Mesendoderm (in vitro differentiated cells): ENCODE results near the gene AMOT.

Source experiments
- DNase-seq: peaks from one replicate; pipeline ENCODE4 v3.0.0; 2013
- H2AK5ac ChIP-seq: 2 replicates; pipeline ENCODE4 v1.6.1; 2013; ENCODE audit warnings: low read length, inconsistent platforms
- H2BK120ac ChIP-seq: 2 replicates; pipeline ENCODE4 v1.6.1; 2013; ENCODE audit warnings: low read depth, mild to moderate bottlenecking, low read length, moderate library complexity, mixed read lengths
- H2BK15ac ChIP-seq: replicated peaks from 2 replicates; pipeline ENCODE4 v1.6.1; 2013; ENCODE audit warnings: low read depth, mild to moderate bottlenecking, moderate library complexity
- H2BK5ac ChIP-seq: 2 replicates; pipeline ENCODE4 v1.6.1; 2013; ENCODE audit warnings: low read length, inconsistent platforms
- H3K18ac ChIP-seq: 2 replicates; pipeline ENCODE4 v1.6.1; 2013; ENCODE audit warnings: mild to moderate bottlenecking, low read length, mixed read lengths
- H3K23ac ChIP-seq: one replicate; pipeline ENCODE4 v1.6.1; 2013; ENCODE audit warnings: low read length
- H3K27ac ChIP-seq: 2 replicates; pipeline ENCODE4 v1.5.1; 2013; ENCODE audit warnings: low read depth, mild to moderate bottlenecking, inconsistent platforms, low read length, moderate library complexity
- H3K27me3 ChIP-seq: 2 replicates; pipeline ENCODE4 v1.6.1; 2013; ENCODE audit warnings: low read length, control low read depth, mild to moderate bottlenecking, inconsistent platforms; ENCODE audit not compliant: insufficient read depth, poor library complexity
- H3K36me3 ChIP-seq: 2 replicates; pipeline ENCODE4 v1.6.1; 2013; ENCODE audit warnings: low read length, inconsistent platforms; ENCODE audit not compliant: control insufficient read depth, insufficient read depth
- H3K4ac ChIP-seq: one replicate; pipeline ENCODE4 v1.6.1; 2013; ENCODE audit warnings: low read depth, mild to moderate bottlenecking, low read length, moderate library complexity
- H3K4me1 ChIP-seq: 2 replicates; pipeline ENCODE4 v1.6.1; 2013; ENCODE audit warnings: low read depth, low read length, inconsistent platforms; ENCODE audit not compliant: control insufficient read depth
- H3K4me2 ChIP-seq: 2 replicates; pipeline ENCODE4 v1.6.1; 2013; ENCODE audit warnings: low read length
- H3K4me3 ChIP-seq: 2 replicates; pipeline ENCODE4 v1.5.1; 2013; ENCODE audit warnings: mild to moderate bottlenecking, low read length
- H3K56ac ChIP-seq: one replicate; pipeline ENCODE4 v1.6.1; 2013; ENCODE audit warnings: low read length
- H3K79me1 ChIP-seq: 2 replicates; pipeline ENCODE4 v1.6.1; 2013; ENCODE audit warnings: low read length, inconsistent platforms
- H3K79me2 ChIP-seq: 2 replicates; pipeline ENCODE4 v1.6.1; 2013; ENCODE audit warnings: mild to moderate bottlenecking, low read length; ENCODE audit not compliant: control insufficient read depth, insufficient read depth
- H3K9ac ChIP-seq: 2 replicates; pipeline ENCODE4 v1.6.1; 2013; ENCODE audit warnings: low read length, inconsistent platforms
- H4K5ac ChIP-seq: one replicate; pipeline ENCODE4 v1.6.1; 2013; ENCODE audit warnings: low read length
- H4K8ac ChIP-seq: one replicate; pipeline ENCODE4 v1.6.1; 2013; ENCODE audit warnings: low read depth, mild to moderate bottlenecking, control low read depth, low read length, moderate library complexity
- WGBS: extraction: QIAGEN DNeasy Blood & Tissue Kit; methylation state at CpG from one replicate; pipeline ENCODE4 v1.1.7; 2013; ENCODE audit warnings: low lambda C conversion rate, missing lambda C conversion rate; ENCODE audit not compliant: insufficient coverage; ENCODE audit errors: extremely low coverage; 5-methylcytosine and 5-hydroxymethylcytosine counted together

Gene AMOT

GRCh38 chrX:112835019-112835418 is 5.6 kb downstream of the AMOT start:
- Histone ChIP-seq H3K79me2 (no peaks in the 10 kb centered on the region), H3K56ac (no peak overlapping the region), H4K8ac (no peak overlapping the region), H3K4me2 (no peak overlapping the region), H3K23ac (no peak overlapping the region), H3K27ac (no peak overlapping the region), H2AK5ac (no peak overlapping the region), H3K27me3 (peaks cover 4% of the 10 kb centered on the region), H2BK5ac (no peak overlapping the region), H3K4me3 (no peak overlapping the region), H2BK120ac (no peak overlapping the region), H2BK15ac (no peak overlapping the region), H3K4me1 (no peaks in the 10 kb centered on the region), H3K18ac (no peak overlapping the region), H3K79me1 (no peaks in the 10 kb centered on the region), H3K36me3 (no peaks in the 10 kb centered on the region), H3K4ac (no peak overlapping the region), H3K9ac (no peak overlapping the region), H4K5ac (no peak overlapping the region)
- DNase-seq: no peak
- no CpG with 5 or more reads among the region's 1 CpG for WGBS

- H3K4me2 ChIP-seq: no peak overlapping the region
- no peak overlapping the region for H3K18ac ChIP-seq
- H3K23ac ChIP-seq: no peak overlapping the region
- no peaks in the 10 kb centered on the region for H3K4me1 ChIP-seq
- no peaks in the 10 kb centered on the region for H3K79me2 ChIP-seq
- H3K4me3 ChIP-seq: no peak overlapping the region
- H2AK5ac ChIP-seq: no peak overlapping the region
- no peak overlapping the region for H3K4ac ChIP-seq
- WGBS: no CpG with 5 or more reads among the region's 8 CpGs
- H3K56ac ChIP-seq: no peak overlapping the region
- H3K27ac ChIP-seq: no peak overlapping the region
- no peaks in the 10 kb centered on the region for H3K79me1 ChIP-seq
- no peak overlapping the region for H4K5ac ChIP-seq
- DNase-seq: peak; percentile 65
- H3K36me3 ChIP-seq: no peaks in the 10 kb centered on the region
- H2BK5ac ChIP-seq: no peak overlapping the region
- H2BK15ac ChIP-seq: no peak overlapping the region
- peaks cover 3% of the 10 kb centered on the region for H3K27me3 ChIP-seq
- H3K9ac ChIP-seq: no peak overlapping the region
- H2BK120ac ChIP-seq: no peak overlapping the region
- no peak overlapping the region for H4K8ac ChIP-seq
These were observed 6.4 kb downstream of the AMOT start for GRCh38 chrX:112834031-112834845.

- H3K36me3 ChIP-seq: no peaks in the 10 kb centered on the region
- H3K18ac ChIP-seq: no peak overlapping the region
- H3K27ac ChIP-seq: no peak overlapping the region
- H2BK120ac ChIP-seq: no peak overlapping the region
- H3K4me3 ChIP-seq: no peak overlapping the region
- H2BK5ac ChIP-seq: no peak overlapping the region
- H3K9ac ChIP-seq: no peak overlapping the region
- H3K56ac ChIP-seq: no peak overlapping the region
- peak; percentile 53 for DNase-seq
- H4K8ac ChIP-seq: no peak overlapping the region
- H3K4me1 ChIP-seq: no peaks in the 10 kb centered on the region
- H2AK5ac ChIP-seq: no peak overlapping the region
- no peak overlapping the region for H3K23ac ChIP-seq
- no peak overlapping the region for H2BK15ac ChIP-seq
- H3K27me3 ChIP-seq: no peaks in the 10 kb centered on the region
- H3K79me2 ChIP-seq: no peaks in the 10 kb centered on the region
- no peak overlapping the region for H3K4me2 ChIP-seq
- no peak overlapping the region for H4K5ac ChIP-seq
- WGBS: no CpG with 5 or more reads among the region's 3 CpGs
- H3K4ac ChIP-seq: no peak overlapping the region
- no peaks in the 10 kb centered on the region for H3K79me1 ChIP-seq
These were observed 8.0 kb downstream of the AMOT start for GRCh38 chrX:112832481-112833095.

GRCh38 chrX:112830540-112830939 is 10.1 kb downstream of the AMOT start:
- Histone ChIP-seq H2BK120ac (no peak overlapping the region), H3K79me1 (no peaks in the 10 kb centered on the region), H3K23ac (no peak overlapping the region), H3K9ac (no peak overlapping the region), H3K27me3 (no peaks in the 10 kb centered on the region), H3K36me3 (no peaks in the 10 kb centered on the region), H3K4ac (no peak overlapping the region), H2AK5ac (no peak overlapping the region), H3K27ac (no peak overlapping the region), H4K5ac (no peak overlapping the region), H2BK5ac (no peak overlapping the region), H3K18ac (no peak overlapping the region), H3K4me3 (no peak overlapping the region), H3K79me2 (no peaks in the 10 kb centered on the region), H3K4me2 (no peak overlapping the region), H2BK15ac (no peak overlapping the region), H3K4me1 (no peaks in the 10 kb centered on the region), H3K56ac (no peak overlapping the region), H4K8ac (no peak overlapping the region)
- WGBS: no CpG with 5 or more reads among the region's 3 CpGs
- no peak for DNase-seq

DNA sequence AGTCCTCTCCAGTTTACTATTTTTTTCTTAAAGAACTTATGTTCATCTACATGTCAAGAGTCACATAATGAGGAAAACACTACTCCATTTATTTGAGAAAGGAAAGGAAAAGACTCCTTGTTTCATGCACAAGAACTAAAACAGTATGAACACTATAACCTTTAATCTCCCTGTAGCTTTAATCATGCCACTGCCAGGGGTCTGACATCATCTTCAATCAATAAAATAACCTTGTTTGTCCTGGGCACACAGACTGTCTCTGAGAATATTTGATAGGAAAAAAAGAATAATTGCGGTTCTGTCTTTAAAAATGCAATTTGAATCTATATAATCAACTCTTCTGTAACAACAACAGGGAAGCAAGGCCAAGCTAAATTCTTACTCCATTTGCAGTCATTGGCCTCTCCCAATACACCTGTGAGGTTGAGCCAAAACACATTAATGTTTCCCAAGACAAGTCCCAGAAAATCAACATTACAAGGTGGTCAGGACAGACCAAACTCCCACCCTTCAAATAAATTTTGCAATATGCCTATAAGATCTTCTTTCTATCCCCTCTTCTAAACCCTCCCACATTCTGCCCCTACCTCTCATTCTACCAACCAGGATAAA is 13.2 kb downstream of the AMOT start:
- WGBS: no CpG with 5 or more reads among the region's 1 CpG
- no peak overlapping the region for H3K9ac ChIP-seq
- H3K4me1 ChIP-seq: no peaks in the 10 kb centered on the region
- H3K36me3 ChIP-seq: no peaks in the 10 kb centered on the region
- H3K4me3 ChIP-seq: no peak overlapping the region
- H2BK15ac ChIP-seq: no peak overlapping the region
- no peaks in the 10 kb centered on the region for H3K27me3 ChIP-seq
- no peaks in the 10 kb centered on the region for H3K79me1 ChIP-seq
- no peak overlapping the region for H4K8ac ChIP-seq
- H3K4me2 ChIP-seq: no peak overlapping the region
- no peak overlapping the region for H4K5ac ChIP-seq
- H2BK5ac ChIP-seq: no peak overlapping the region
- no peak overlapping the region for H3K56ac ChIP-seq
- H2BK120ac ChIP-seq: no peak overlapping the region
- H3K18ac ChIP-seq: no peak overlapping the region
- H3K23ac ChIP-seq: no peak overlapping the region
- H3K4ac ChIP-seq: no peak overlapping the region
- no peak overlapping the region for H2AK5ac ChIP-seq
- DNase-seq: no peak
- no peak overlapping the region for H3K27ac ChIP-seq
- H3K79me2 ChIP-seq: no peaks in the 10 kb centered on the region
